ENCODE data around the gene CADM1.

DNA sequence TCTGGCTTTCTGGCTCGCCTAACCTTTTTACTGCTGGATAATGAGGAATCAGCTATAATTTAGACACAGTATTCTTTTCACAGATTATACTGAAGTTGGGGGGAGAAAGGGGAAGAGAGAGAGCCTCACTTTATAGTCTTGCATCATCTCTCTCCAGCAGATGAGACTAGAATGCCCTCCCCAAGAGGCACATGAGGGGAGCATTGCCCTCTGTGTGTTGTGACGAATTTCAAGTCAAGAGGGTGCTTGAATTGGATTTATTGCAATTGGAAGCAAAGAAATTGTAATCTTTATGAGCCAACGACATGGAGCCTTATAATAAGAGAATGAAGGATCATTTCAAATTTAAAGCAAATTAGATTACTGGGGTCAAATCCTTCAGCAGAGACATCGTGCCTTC, 17.6 kb upstream of the CADM1 start:
- TF ChIP-seq EZH2 (IDR thresholded peaks at IDR 0.05; ENCODE audit: borderline replicate concordance, control insufficient read depth, low read depth, low read length): no peak
- no peak for TF ChIP-seq SPI1 (IDR thresholded peaks at IDR 0.05; ENCODE audit: borderline replicate concordance, insufficient read depth, low read depth, low read length)
- TF ChIP-seq, protein P1, sequence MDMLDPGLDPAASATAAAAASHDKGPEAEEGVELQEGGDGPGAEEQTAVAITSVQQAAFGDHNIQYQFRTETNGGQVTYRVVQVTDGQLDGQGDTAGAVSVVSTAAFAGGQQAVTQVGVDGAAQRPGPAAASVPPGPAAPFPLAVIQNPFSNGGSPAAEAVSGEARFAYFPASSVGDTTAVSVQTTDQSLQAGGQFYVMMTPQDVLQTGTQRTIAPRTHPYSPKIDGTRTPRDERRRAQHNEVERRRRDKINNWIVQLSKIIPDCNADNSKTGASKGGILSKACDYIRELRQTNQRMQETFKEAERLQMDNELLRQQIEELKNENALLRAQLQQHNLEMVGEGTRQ (IDR thresholded peaks at IDR 0.05; ENCODE audit: borderline replicate concordance, low read depth, low read length): no peak
- TF ChIP-seq, protein P2, sequence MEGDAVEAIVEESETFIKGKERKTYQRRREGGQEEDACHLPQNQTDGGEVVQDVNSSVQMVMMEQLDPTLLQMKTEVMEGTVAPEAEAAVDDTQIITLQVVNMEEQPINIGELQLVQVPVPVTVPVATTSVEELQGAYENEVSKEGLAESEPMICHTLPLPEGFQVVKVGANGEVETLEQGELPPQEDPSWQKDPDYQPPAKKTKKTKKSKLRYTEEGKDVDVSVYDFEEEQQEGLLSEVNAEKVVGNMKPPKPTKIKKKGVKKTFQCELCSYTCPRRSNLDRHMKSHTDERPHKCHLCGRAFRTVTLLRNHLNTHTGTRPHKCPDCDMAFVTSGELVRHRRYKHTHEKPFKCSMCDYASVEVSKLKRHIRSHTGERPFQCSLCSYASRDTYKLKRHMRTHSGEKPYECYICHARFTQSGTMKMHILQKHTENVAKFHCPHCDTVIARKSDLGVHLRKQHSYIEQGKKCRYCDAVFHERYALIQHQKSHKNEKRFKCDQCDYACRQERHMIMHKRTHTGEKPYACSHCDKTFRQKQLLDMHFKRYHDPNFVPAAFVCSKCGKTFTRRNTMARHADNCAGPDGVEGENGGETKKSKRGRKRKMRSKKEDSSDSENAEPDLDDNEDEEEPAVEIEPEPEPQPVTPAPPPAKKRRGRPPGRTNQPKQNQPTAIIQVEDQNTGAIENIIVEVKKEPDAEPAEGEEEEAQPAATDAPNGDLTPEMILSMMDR (IDR thresholded peaks at IDR 0.05 in 2 of 3, conservative IDR thresholded peaks at IDR 0.05 in 1 of 3; ENCODE audit: control insufficient read depth in 2 of 3, extremely low read depth in 1 of 3, insufficient read depth in 1 of 3, low read depth in 3 of 3, low read length in 3 of 3): no peak
- TF ChIP-seq ESRRA (IDR thresholded peaks at IDR 0.05; ENCODE audit: low read length): no peak
- TF ChIP-seq YBX1 (IDR thresholded peaks at IDR 0.05): no peak
- no peak for TF ChIP-seq CBX3 (IDR thresholded peaks at IDR 0.05; ENCODE audit: borderline replicate concordance, low read depth)
- no peak for TF ChIP-seq ZNF274 (IDR thresholded peaks at IDR 0.05; ENCODE audit: insufficient read depth, insufficient read length)
